GM21515 (cell line): Measurements from ENCODE around the gene FAM222B.

ENCODE experiments used
- ATAC-seq: cut with Tn5 transposase; IDR thresholded peaks from one replicate; pipeline ENCODE4 v1.9.1; 2021; ENCODE audit not compliant: unreplicated experiment

FAM222B gene

DNA sequence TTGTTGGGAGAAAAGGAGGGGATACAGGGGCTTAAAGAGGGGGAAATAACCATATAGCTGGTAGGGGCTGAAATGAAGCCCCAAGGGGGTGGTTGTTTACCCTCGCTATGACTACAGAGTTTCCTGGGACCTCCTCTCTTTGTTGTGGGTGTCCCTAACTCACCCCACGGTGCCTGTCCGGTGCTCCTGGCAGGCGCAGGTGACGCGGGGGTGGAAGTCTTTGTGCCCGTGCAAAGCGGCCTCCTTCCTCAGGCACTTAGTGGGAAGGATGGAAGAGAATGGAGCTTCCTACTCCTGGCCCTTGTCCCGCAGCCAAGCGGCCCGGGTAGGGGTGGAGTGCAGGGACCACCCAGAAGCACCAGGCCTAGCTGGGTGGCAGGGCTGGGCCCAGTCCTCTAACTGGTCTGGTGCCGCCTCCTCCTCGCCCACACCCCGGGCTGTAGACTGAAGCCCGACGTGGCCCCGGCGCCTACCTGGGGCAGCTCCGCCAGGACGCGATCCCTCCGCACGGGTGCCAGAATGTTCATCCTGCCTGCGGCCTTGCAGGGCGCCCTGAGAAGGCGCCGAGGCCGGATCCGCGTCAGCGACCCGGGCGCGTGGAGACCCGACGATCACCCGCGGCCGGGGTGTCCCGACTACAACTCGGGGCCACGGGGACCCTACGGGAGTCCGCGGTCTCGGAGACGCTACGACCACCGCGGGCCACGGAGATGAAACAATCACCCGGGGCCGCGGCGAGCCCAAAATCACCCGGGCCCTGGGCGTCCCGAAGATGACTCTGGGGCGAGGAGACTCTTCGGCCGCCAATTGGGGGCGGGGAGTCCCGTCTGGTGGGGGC is 125.6 kb downstream of the FAM222B start:
- no peak for ATAC-seq

DNA sequence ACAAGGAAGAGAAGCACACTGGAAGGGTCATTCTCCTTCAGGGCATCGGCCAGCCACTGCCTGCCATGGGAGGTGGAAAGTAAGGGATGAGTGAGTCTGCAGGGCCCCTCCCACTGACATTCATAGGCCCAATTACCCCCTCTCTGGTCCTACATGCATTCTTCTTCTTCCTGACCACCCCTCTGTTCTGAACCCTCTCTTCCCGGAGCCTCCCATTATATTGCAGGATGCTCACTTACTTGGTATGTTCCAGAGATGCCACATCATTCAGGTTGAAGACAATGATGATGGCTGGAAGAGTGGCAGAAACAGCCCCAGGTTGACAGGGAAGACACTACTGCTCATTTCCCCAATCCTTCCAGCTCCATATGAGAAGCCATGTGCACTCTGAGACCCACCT is 127.4 kb downstream of the FAM222B start:
- ATAC-seq, result no peak

DNA sequence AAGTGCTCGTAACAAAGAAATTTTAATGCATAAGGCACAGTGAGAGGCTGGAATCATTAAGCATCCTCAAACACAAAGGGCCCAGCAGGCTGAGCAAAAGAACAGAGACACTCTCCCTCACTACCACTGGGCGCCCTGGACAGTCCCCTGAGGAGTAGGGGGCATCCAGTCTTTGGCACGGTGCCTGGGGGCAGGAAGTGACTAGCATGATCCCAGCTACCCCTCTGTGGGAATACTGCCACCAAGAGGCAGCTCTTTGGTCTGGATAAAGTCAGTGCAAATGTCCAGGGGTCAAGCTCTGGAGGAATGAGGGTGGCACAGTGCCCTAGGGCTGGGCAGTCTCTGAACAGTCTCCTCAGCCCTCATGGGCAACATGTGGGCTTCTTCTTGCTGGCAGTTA is 128.3 kb downstream of the FAM222B start:
- no peak for ATAC-seq

DNA sequence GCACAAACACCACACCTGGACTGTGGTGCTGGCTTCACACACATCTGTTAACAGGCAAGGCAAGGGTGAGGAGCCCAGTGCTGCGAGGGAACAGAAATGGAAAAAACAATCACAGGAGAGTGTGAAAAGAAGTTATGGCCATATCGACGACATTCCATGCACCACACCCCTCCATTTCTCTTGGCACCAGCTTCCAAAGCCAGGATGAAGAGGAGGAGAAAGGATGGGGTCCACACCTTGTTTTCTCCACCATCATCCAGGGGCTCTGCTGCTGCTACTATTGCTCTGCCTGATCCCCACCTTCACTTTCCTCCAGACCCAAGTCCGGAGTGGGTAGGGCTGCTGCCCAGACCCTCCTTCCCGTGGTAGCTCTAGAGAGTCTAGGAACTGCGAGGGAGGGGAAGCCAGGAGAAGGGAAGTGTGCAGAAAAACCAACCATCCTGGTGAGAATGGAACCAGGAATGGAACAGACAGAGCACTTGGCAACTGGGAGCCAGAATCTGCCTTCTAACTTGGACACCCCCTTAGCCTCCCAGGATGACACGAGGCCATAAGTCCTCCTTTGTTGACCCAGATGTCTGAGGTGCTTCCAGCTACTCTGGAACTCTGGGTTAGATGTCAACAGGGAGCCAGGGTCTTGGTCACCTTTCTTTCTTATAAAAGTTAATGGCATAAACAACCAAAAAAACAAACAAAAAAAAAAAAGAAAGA is 129.7 kb downstream of the FAM222B start:
- ATAC-seq, result no peak

DNA sequence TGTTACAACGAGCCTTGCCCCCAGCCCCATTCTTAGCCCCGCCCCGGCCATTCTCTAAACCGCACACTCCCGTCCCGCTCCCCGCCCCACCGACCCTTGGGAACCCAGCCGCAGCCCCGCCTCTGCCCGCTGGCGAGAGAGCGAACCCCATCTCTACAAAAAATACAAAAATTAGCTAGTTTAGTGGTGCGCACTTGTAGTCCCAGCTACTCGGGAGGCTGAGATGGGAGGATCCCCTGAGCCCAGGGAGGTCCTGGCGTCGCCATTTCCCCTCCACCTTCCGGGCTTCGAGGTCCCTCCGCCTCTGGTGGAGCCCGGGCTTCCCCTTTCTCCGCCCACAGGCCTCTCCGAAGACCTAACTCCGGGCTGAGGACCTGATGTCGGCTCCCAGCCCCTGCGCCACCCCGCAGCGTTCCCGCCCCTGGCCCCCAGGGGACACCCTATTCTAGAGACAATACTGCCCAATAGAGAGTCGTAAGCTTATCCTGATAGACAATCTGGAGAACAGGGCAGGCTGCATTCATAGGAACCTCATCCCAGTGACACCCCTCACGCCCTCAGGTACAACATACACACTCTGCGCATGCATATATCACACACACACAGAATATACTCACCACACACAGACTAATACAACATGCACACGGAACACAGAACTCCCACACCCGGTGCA is 130.4 kb downstream of the FAM222B start:
- ATAC-seq, result no peak

DNA sequence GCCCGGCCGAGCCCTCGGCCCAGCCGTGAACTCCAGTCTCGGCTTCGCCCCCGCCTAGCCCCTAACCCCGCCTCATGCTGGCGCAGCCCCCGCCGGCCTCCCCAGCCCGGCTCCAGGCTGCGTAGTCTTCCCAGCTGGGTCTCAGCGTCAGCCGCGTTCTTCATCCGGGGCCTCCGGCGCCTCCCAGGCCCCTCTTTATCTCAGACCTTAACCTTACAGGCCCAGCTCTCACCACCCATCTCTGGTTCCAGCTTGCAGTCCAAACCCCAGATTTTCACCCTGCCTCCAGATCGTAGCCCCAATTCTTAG is 130.9 kb downstream of the FAM222B start, which contains the start of gene PROCA1:
PROCA1 (minus strand) TSS at position 166 of the 309 bp plus-strand sequence. CDS start 228 bp downstream, outside the sequence.
- ATAC-seq, result no peak

DNA sequence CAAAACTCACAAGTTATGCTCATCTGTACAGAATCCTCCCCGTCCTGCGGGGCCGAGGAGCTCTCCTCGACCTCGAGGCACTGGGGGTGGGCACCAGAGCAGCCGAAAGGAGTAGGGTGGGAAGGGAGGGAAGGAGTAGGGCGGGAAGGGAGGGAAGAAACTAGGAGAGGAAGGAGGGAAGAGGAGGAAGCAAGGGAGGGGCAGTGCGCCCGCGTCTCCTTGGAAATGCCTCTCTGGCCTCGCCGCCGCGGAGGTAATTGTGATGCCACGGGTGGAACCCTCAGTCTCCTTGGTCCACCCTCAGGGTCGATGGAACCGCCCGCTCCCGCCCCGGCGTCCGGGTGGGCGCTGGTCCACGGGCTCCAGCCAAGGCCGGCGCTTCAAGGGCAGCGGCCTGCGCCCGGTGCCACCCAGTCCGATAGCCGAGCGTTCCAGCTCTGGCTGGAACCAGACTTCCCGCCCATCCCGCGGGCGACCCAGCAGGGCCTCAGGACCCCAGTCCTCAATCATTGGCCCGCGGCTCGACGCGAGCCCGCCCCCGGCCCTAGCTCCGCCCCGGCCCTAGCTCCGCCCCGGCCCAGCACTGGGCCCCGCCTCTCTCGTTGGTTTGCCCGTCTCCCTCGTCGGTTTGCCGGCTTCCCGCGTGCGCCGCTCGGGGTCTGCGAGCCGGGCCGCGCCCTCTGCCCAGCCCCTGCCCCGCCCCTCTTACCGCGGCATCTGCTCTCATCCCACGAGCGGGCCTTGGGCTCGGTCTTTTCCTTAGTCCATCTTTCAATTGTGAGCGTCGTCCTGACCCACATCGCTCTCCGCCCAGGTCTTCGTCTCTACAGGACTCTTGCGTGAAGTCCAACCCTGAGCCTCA is 131.5 kb downstream of the FAM222B start:
- ATAC-seq, result peak; percentile 56

DNA sequence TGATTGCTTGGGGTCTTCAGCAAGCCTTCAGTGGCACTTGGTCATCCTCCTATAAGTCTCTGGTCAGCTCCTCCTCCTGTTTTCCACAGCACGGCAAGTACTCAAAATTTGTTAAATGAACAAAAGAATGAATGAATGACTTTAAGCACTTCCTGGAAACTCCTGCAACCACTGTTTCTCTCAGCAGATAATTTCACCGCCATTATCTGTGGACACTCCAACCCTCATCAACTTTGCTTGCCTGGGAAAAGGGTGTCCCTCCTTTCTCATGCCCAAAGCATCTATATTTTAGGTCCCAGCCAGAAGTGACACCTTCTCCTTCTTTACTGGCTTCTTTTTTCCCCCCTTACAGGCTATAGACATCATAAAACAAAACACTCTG is 135.3 kb downstream of the FAM222B start:
- ATAC-seq, result no peak

DNA sequence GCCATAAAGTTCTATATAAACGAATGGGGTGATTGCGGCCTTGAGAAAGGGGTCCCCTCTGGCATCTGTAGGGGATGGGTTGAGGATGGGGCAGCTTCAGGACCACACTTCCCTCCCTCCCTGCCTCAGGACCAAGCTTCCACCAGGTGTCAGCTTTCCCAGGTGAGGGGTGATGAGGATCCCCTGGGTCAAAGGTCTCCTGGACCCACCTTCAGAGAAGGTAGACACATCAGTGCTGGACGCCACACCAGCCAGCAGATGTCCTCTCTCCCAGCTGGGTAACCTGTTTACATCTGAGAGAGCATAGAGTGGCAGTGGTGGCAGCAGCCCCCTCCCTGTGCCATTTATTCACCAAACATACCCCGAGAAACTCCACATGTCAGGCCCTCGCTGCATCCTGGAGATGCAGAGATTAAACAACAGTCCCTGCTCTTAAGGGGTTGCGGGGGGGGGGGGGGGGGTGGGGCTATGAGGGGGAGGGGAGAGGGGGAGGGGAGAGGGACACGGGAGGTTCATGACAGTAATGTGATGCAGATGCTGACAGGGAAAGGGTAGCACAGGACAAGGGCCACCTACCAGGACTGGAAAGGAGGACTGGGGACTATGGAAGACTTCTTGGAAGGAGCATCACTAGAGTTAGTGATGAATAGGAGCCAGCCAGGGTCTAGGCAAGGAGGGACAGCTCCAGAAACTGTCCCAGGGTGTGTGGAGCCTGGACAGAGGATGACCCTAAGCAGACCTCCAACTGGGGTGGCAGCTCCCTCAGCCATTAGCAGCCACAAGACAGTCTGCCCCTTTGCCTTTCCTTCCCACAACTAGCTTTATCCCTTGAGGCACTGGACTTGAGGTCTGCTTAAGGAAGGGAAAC is 135.9 kb downstream of the FAM222B start:
- ATAC-seq, result no peak
